HepG2 (cell line): Measurements from ENCODE around the gene RIN3. TPM values are rescaled to one million over a fixed set of nuclear protein-coding genes. Genes with fewer than 3 reads are reported as not detected.

Experiments used
- ATAC-seq: fragments of 200-7000 bp; cut with Tn5 transposase; 3 replicates; pipeline ENCODE4 v1.9.1; 2020; ENCODE audit warnings: mild to moderate bottlenecking, moderate library complexity
- BruUV-seq: library from RNA; stranded (reverse); fragments of 400-500 nt; replicated peaks from 2 replicates; lab custom pipeline; 2021; lab: Mats Ljungman, UMichigan
- CTCF ChIA-PET: fragments of 300-600 bp; formaldehyde crosslinking; extraction: SDS; loops from one replicate; lab custom pipeline; 2021; ENCODE audit warnings: low total read pairs, inconsistent platforms, low intra/inter-chr PET ratio; lab: Yijun Ruan, JAX
- POLR2A ChIA-PET: fragments of 350-600 bp; sonication (Branson Sonifier 250); formaldehyde crosslinking; loops from one replicate; lab custom pipeline; 2020; ENCODE audit warnings: antibody characterized with exemption, inconsistent platforms; lab: Yijun Ruan, JAX
- DNase-seq: peaks from one replicate; pipeline ENCODE4 v3.0.0-alpha.2; 2015; ENCODE audit warnings: low spot score
- FAIRE-seq: peaks from 3 replicates; lab custom pipeline; 2011; peaks lifted over from hg19 to GRCh38; lab: Jason Lieb, UNC
- H2AFZ ChIP-seq: one replicate; pipeline ENCODE4 v1.6.1; 2011; ENCODE audit warnings: low read length, inconsistent platforms
- H3K27ac ChIP-seq: fragments of 300-600 bp; 3 replicates; pipeline ENCODE4 v1.8.0; 2011; ENCODE audit warnings: mixed run types, mild to moderate bottlenecking, mixed read lengths, low read length, inconsistent platforms; ENCODE audit not compliant: insufficient read depth; ENCODE audit errors: extremely low read length
- H3K27me3 ChIP-seq, 2 experiments: fragments of 200-600 bp in 1 of 2; 2 replicates in 1 of 2; 3 replicates in 1 of 2; pipeline versions ENCODE4 v1.6.0 to v1.8.0; 2011; ENCODE audit warnings: low read length in 2 of 2, mild to moderate bottlenecking in 2 of 2, moderate library complexity in 2 of 2, inconsistent platforms in 1 of 2; ENCODE audit not compliant: insufficient read depth in 2 of 2, control insufficient read depth in 1 of 2
- H3K36me3 ChIP-seq, 2 experiments: fragments of 200-600 bp in 1 of 2; replicated peaks in 1 of 2; 2 replicates in 1 of 2; 3 replicates in 1 of 2; pipeline versions ENCODE4 v1.5.1 to v1.8.0; 2011; ENCODE audit warnings: low read length in 2 of 2, inconsistent platforms in 1 of 2; ENCODE audit not compliant: insufficient read depth in 2 of 2, control insufficient read depth in 1 of 2
- H3K4me1 ChIP-seq: 2 replicates; pipeline ENCODE4 v1.5.1; 2012; ENCODE audit warnings: low read length, inconsistent platforms; ENCODE audit not compliant: insufficient read depth
- H3K4me2 ChIP-seq: 2 replicates; pipeline ENCODE4 v1.6.0; 2011; ENCODE audit warnings: low read depth, low read length, inconsistent platforms
- H3K4me3 ChIP-seq, 3 experiments: fragments of 200-600 bp in 1 of 3; sonication (generic), shearing (Covaris generic) in 1 of 3; replicated peaks in 1 of 3; 2 replicates each; pipeline ENCODE4 v1.5.1; 2011 to 2016; ENCODE audit warnings: low read length in 3 of 3, inconsistent platforms in 2 of 3, low read depth in 2 of 3, mild to moderate bottlenecking in 2 of 3, control low read depth in 1 of 3, mixed read lengths in 1 of 3; ENCODE audit not compliant: insufficient read depth in 1 of 3
- H3K79me2 ChIP-seq: one replicate; pipeline ENCODE4 v1.6.1; 2011; ENCODE audit warnings: low read length, inconsistent platforms; ENCODE audit not compliant: insufficient read depth
- H3K9ac ChIP-seq: 2 replicates; pipeline ENCODE4 v1.6.0; 2011; ENCODE audit warnings: mild to moderate bottlenecking, low read depth, low read length, inconsistent platforms; ENCODE audit not compliant: insufficient read depth
- H3K9me3 ChIP-seq: 2 replicates; pipeline ENCODE4 v1.5.1; 2012; ENCODE audit warnings: mild to moderate bottlenecking, low read length
- H4K20me1 ChIP-seq: 2 replicates; pipeline ENCODE4 v1.6.0; 2011; ENCODE audit warnings: inconsistent platforms, mild to moderate bottlenecking, low read length, moderate library complexity; ENCODE audit not compliant: insufficient read depth
- ARHGAP35 ChIP-seq: sonication (generic); formaldehyde crosslinking; IDR thresholded peaks from 2 replicates; pipeline ENCODE4 v1.9.0; 2022; ENCODE audit warnings: mild to moderate bottlenecking, inconsistent platforms, moderate library complexity, missing genetic modification reagents, borderline replicate concordance
- DNMT1 ChIP-seq: sonication (generic); formaldehyde crosslinking; IDR thresholded peaks from 2 replicates; pipeline ENCODE4 v1.5.1; 2020; ENCODE audit warnings: mild to moderate bottlenecking, missing genetic modification reagents
- DR1 ChIP-seq: sonication (generic); formaldehyde crosslinking; IDR thresholded peaks from 2 replicates; pipeline ENCODE4 v1.8.0; 2021; ENCODE audit warnings: mild to moderate bottlenecking, missing genetic modification reagents, inconsistent platforms
- GLI4 ChIP-seq: sonication (generic); formaldehyde crosslinking; IDR thresholded peaks from 2 replicates; pipeline ENCODE4 v1.5.1; 2020; ENCODE audit warnings: missing genetic modification reagents, mild to moderate bottlenecking, moderate library complexity, borderline replicate concordance
- NFKB2 ChIP-seq: sonication (generic); formaldehyde crosslinking; IDR thresholded peaks from 2 replicates; pipeline ENCODE4 v1.4.0; 2020; ENCODE audit warnings: missing genetic modification reagents, borderline replicate concordance
- NR2C2 ChIP-seq: sonication (generic); formaldehyde crosslinking; IDR thresholded peaks from 2 replicates; pipeline ENCODE4 v1.4.0; 2020; ENCODE audit warnings: missing genetic modification reagents, mild to moderate bottlenecking, moderate library complexity, borderline replicate concordance
- SRF ChIP-seq: IDR thresholded peaks from 2 replicates; pipeline ENCODE4 v1.6.1; 2011; ENCODE audit warnings: mild to moderate bottlenecking, low read depth, low read length, moderate library complexity
- SSRP1 ChIP-seq: IDR thresholded peaks from 2 replicates; pipeline ENCODE4 v1.6.1; 2016; ENCODE audit warnings: control low read depth
- U2AF2 ChIP-seq: fragments of 200-400 bp; formaldehyde crosslinking; IDR thresholded peaks from 2 replicates; pipeline ENCODE4 v1.6.1; 2017; ENCODE audit warnings: low read depth, mild to moderate bottlenecking, low read length
- ZFX ChIP-seq: sonication (generic); formaldehyde crosslinking; IDR thresholded peaks from 2 replicates; pipeline ENCODE4 v1.4.0; 2020; ENCODE audit warnings: mild to moderate bottlenecking, low read depth, missing genetic modification reagents, moderate library complexity
- ZNF136 ChIP-seq: sonication (generic); formaldehyde crosslinking; IDR thresholded peaks from 2 replicates; pipeline ENCODE4 v1.8.1; 2022; ENCODE audit warnings: low read depth, mild to moderate bottlenecking, moderate library complexity, missing genetic modification reagents
- ZNF225 ChIP-seq: sonication (generic); formaldehyde crosslinking; IDR thresholded peaks from 2 replicates; pipeline ENCODE4 v1.4.0; 2020; ENCODE audit warnings: mild to moderate bottlenecking, missing genetic modification reagents
- ZNF563 ChIP-seq: sonication (generic); formaldehyde crosslinking; IDR thresholded peaks from 2 replicates; pipeline ENCODE4 v1.8.0; 2022; ENCODE audit warnings: mild to moderate bottlenecking, moderate library complexity, missing genetic modification reagents
- ZNF580 ChIP-seq: IDR thresholded peaks from 2 replicates; pipeline ENCODE4 v1.6.1; 2016; ENCODE audit warnings: low read depth, borderline replicate concordance
- WGBS: methylation state at CpG from one replicate; pipeline ENCODE4 v1.1.6; 2017; ENCODE audit warnings: low lambda C conversion rate; 5-methylcytosine and 5-hydroxymethylcytosine counted together
- in situ Hi-C: cut with HindIII; loops from 2 replicates; pipeline ENCODE4 v1.10.0; 2017; ENCODE audit warnings: low pct_unique_long_range_greater_than_20kb; ENCODE audit not compliant: extremely low pct_ligation_motif_present
- intact Hi-C: fragments of 100-400 bp; cut with micrococcal nuclease; formaldehyde crosslinking; loops from one replicate; pipeline ENCODE4 v1.10.0; 2022; ENCODE audit not compliant: unreplicated experiment
- polyA plus RNA-seq, 8 experiments: library from polyadenylated mRNA; depleted of rRNA in 3 of 8; stranded (reverse) in 7 of 8; unstranded in 1 of 8; fragments of >200 nt; fragmentation: Illumina TruSeq in 4 of 8; extraction: Trizol in 4 of 8; gene quantifications; 2 replicates each; pipeline versions ENCODE4 v1.2.1 to v1.2.3, GENCODE V29; 2011 to 2016; ENCODE audit warnings: low read depth in 4 of 8, missing spikeins in 1 of 8, mixed read lengths in 1 of 8; ENCODE audit not compliant: insufficient read depth in 1 of 8
- total RNA-seq, 5 experiments: library from RNA; depleted of rRNA; stranded (reverse); fragments of >200 nt; fragmentation: Illumina TruSeq; extraction: Trizol; gene quantifications; 2 replicates each; pipeline ENCODE4 v1.2.3, GENCODE V29; 2016; ENCODE audit warnings: low read depth in 1 of 5

RIN3 gene
- total and polyA plus RNA-seq, 2 of the 13 experiments (the other 11 are each of a cell fraction or from before 2014, with no cell fraction given) = 2.3 to 3.6 TPM

GRCh38 chr14:92675976-92676375, 162.4 kb downstream of the RIN3 start:
- H4K20me1 ChIP-seq = no peaks in the 10 kb centered on the region
- no peak overlapping the region for H3K4me3 ChIP-seq
- no peak for ATAC-seq
- no peaks in the 10 kb centered on the region for H3K79me2 ChIP-seq
- in situ Hi-C loops = no loop called here
- no peak overlapping the region for H3K27ac ChIP-seq
- FAIRE-seq = no peak
- no peaks in the 10 kb centered on the region for H3K4me1 ChIP-seq
- H2AFZ ChIP-seq = no peak overlapping the region
- no TSS peak for BruUV-seq
- TF ChIP-seq GLI4 (no peak), NR2C2 (CRISPR knock-in tag) (no peak), ZFX (CRISPR knock-in tag) (no peak), ZNF136 (CRISPR knock-in tag) (no peak), NFKB2 (CRISPR knock-in tag) (no peak), DR1 (CRISPR knock-in tag) (no peak), ZNF580 (no peak), DNMT1 (CRISPR knock-in tag) (no peak), ZNF225 (CRISPR knock-in tag) (no peak), ARHGAP35 (CRISPR knock-in tag) (no peak), SRF (no peak), U2AF2 (no peak), ZNF563 (CRISPR knock-in tag) (no peak), SSRP1 (no peak)
- H3K9ac ChIP-seq = no peak overlapping the region
- H3K27me3 ChIP-seq = no peaks in the 10 kb centered on the region
- no peaks in the 10 kb centered on the region for H3K9me3 ChIP-seq
- H3K36me3 ChIP-seq = peaks cover 5 to 19% of the 10 kb centered on the region in 2 experiments; a peak in 4 of 5 replicates
- POLR2A ChIA-PET = no interaction called here
- WGBS = 91% methylated on average over 9 of the region's 9 CpGs
- intact Hi-C loops = no loop called here
- CTCF ChIA-PET = no interaction called here
- H3K4me2 ChIP-seq = no peak overlapping the region
- no peak for DNase-seq
